ENCODE results near the gene POLD1.

- TF ChIP-seq CTCF (IDR thresholded peaks at IDR 0.05; ENCODE audit: low read depth, low read length, missing input control) = no peak
- TF ChIP-seq SP1 (IDR thresholded peaks at IDR 0.05) = no peak
- no peak for TF ChIP-seq HNF4A (conservative IDR thresholded peaks at IDR 0.05)
- no peak for TF ChIP-seq EGR1 (IDR thresholded peaks at IDR 0.05; ENCODE audit: low read depth in 2 of 2)
- TF ChIP-seq, protein P1, sequence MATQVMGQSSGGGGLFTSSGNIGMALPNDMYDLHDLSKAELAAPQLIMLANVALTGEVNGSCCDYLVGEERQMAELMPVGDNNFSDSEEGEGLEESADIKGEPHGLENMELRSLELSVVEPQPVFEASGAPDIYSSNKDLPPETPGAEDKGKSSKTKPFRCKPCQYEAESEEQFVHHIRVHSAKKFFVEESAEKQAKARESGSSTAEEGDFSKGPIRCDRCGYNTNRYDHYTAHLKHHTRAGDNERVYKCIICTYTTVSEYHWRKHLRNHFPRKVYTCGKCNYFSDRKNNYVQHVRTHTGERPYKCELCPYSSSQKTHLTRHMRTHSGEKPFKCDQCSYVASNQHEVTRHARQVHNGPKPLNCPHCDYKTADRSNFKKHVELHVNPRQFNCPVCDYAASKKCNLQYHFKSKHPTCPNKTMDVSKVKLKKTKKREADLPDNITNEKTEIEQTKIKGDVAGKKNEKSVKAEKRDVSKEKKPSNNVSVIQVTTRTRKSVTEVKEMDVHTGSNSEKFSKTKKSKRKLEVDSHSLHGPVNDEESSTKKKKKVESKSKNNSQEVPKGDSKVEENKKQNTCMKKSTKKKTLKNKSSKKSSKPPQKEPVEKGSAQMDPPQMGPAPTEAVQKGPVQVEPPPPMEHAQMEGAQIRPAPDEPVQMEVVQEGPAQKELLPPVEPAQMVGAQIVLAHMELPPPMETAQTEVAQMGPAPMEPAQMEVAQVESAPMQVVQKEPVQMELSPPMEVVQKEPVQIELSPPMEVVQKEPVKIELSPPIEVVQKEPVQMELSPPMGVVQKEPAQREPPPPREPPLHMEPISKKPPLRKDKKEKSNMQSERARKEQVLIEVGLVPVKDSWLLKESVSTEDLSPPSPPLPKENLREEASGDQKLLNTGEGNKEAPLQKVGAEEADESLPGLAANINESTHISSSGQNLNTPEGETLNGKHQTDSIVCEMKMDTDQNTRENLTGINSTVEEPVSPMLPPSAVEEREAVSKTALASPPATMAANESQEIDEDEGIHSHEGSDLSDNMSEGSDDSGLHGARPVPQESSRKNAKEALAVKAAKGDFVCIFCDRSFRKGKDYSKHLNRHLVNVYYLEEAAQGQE (IDR thresholded peaks at IDR 0.05) = no peak
- TF ChIP-seq GABPA (IDR thresholded peaks at IDR 0.05 in 1 of 2, conservative IDR thresholded peaks at IDR 0.05 in 1 of 2) = no peak
- TF ChIP-seq, protein P2, sequence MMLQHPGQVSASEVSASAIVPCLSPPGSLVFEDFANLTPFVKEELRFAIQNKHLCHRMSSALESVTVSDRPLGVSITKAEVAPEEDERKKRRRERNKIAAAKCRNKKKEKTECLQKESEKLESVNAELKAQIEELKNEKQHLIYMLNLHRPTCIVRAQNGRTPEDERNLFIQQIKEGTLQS (IDR thresholded peaks at IDR 0.05) = no peak
- no peak for TF ChIP-seq TAF1 (conservative IDR thresholded peaks at IDR 0.05)
- TF ChIP-seq RAD21 (IDR thresholded peaks at IDR 0.05) = no peak
Measured at GRCh38 chr19:50418176-50419021, 34.3 kb downstream of the POLD1 start, which contains the start of gene SPIB.

All from liver (tissue), 3 donors.